HCT116 (cell line): Measurements from ENCODE around the gene INKA2. TPM values are rescaled to one million over a fixed set of nuclear protein-coding genes. Genes with fewer than 3 reads are reported as not detected.

Experiments
- ATAC-seq: fragments of 200-7000 bp; cut with Tn5 transposase; 2 replicates; pipeline ENCODE4 v1.9.1; 2020; ENCODE audit warnings: mild to moderate bottlenecking, moderate library complexity
- BruUV-seq: library from RNA; stranded (reverse); fragments of 400-500 nt; replicated peaks from 2 replicates; lab custom pipeline; 2021; lab: Mats Ljungman, UMichigan
- CTCF ChIA-PET: fragments of 300-600 bp; sonication (Branson Sonifier 250); formaldehyde crosslinking; loops from one replicate; lab custom pipeline; 2021; ENCODE audit warnings: antibody characterized with exemption; lab: Charles Lee
- POLR2A ChIA-PET: fragments of 300-600, 350-600 bp; sonication (Branson Sonifier 250); formaldehyde crosslinking; loops from one replicate; lab custom pipeline; 2021; ENCODE audit warnings: antibody characterized with exemption; lab: Charles Lee
- RAD21 ChIA-PET, 2 experiments: fragments of 300-600 bp; sonication (Branson Sonifier 250); formaldehyde crosslinking; loops; one replicate each; lab custom pipeline; 2023; ENCODE audit warnings: low total read pairs in 2 of 2; ENCODE audit not compliant: uncharacterized antibody in 2 of 2, unreplicated experiment in 2 of 2, low non-redundant PET in 1 of 2; lab: Charles Lee
- DNase-seq: peaks from one replicate; pipeline ENCODE4 v3.0.0-alpha.2; 2010; ENCODE audit warnings: low read depth, low spot score
- H2AFZ ChIP-seq: fragments of 200-600 bp; shearing (Covaris generic), sonication (generic); 2 replicates; pipeline ENCODE4 v1.6.1; 2017; ENCODE audit warnings: low read depth, mixed run types, mixed read lengths, antibody characterized with exemption, low read length; ENCODE audit not compliant: poor library complexity, severe bottlenecking
- H3K27ac ChIP-seq: 2 replicates; pipeline ENCODE4 v1.5.1; 2012; ENCODE audit warnings: low read depth, low read length
- H3K27me3 ChIP-seq: fragments of 200-600 bp; sonication (generic); 2 replicates; pipeline ENCODE4 v1.6.1; 2016; ENCODE audit warnings: mixed run types, low read length, mixed read lengths; ENCODE audit not compliant: insufficient read depth
- H3K36me3 ChIP-seq, 2 experiments: fragments of 200-500 bp in 1 of 2; fragments of 200-600 bp in 1 of 2; sonication (Bioruptor generic) in 1 of 2; sonication (generic) in 1 of 2; 2 replicates each; pipeline versions ENCODE4 v1.5.1 to v1.6.1; 2014 to 2016; ENCODE audit warnings: low read length in 2 of 2, inconsistent platforms in 1 of 2, mixed read lengths in 1 of 2, mixed run types in 1 of 2; ENCODE audit not compliant: insufficient read depth in 2 of 2, control insufficient read depth in 1 of 2
- H3K4me1 ChIP-seq, 2 experiments: fragments of 200-600 bp in 1 of 2; sonication (generic) in 1 of 2; 2 replicates each; pipeline versions ENCODE4 v1.5.1 to v1.6.1; 2012 to 2017; ENCODE audit warnings: low read length in 2 of 2, inconsistent platforms in 1 of 2, mild to moderate bottlenecking in 1 of 2, mixed read lengths in 1 of 2, mixed run types in 1 of 2, moderate library complexity in 1 of 2; ENCODE audit not compliant: insufficient read depth in 2 of 2, control insufficient read depth in 1 of 2
- H3K4me2 ChIP-seq: fragments of 200-600 bp; sonication (generic); 2 replicates; pipeline ENCODE4 v1.6.1; 2017; ENCODE audit warnings: mixed run types, low read length, mixed read lengths
- H3K4me3 ChIP-seq, 2 experiments: fragments of 200-600 bp in 1 of 2; sonication (generic) in 1 of 2; replicated peaks in 1 of 2; 2 replicates each; pipeline ENCODE4 v1.5.1; 2011 to 2016; ENCODE audit warnings: low read length in 2 of 2, control low read depth in 1 of 2, low read depth in 1 of 2, mild to moderate bottlenecking in 1 of 2, mixed read lengths in 1 of 2, mixed run types in 1 of 2
- H3K79me2 ChIP-seq: fragments of 200-600 bp; sonication (generic); 2 replicates; pipeline ENCODE4 v1.6.1; 2017; ENCODE audit warnings: mild to moderate bottlenecking, mixed run types, low read length, moderate library complexity, mixed read lengths; ENCODE audit not compliant: insufficient read depth
- H3K9ac ChIP-seq: fragments of 200-600 bp; sonication (generic); 2 replicates; pipeline ENCODE4 v1.6.1; 2016; ENCODE audit warnings: low read length, mixed read lengths
- H3K9me2 ChIP-seq: fragments of 200-600 bp; sonication (generic), shearing (Covaris generic); 2 replicates; pipeline ENCODE4 v1.6.1; 2017; ENCODE audit warnings: mixed run types, mild to moderate bottlenecking, moderate library complexity; ENCODE audit not compliant: insufficient read depth
- H3K9me3 ChIP-seq, 2 experiments: fragments of 200-500 bp in 1 of 2; fragments of 200-600 bp in 1 of 2; sonication (Bioruptor generic) in 1 of 2; sonication (generic) in 1 of 2; 2 replicates each; pipeline ENCODE4 v1.6.1; 2014 to 2017; ENCODE audit warnings: low read length in 2 of 2, mixed read lengths in 2 of 2, inconsistent platforms in 1 of 2, low read depth in 1 of 2, mild to moderate bottlenecking in 1 of 2, mixed run types in 1 of 2, moderate library complexity in 1 of 2; ENCODE audit not compliant: control insufficient read depth in 1 of 2, insufficient read depth in 1 of 2
- H4K20me1 ChIP-seq: fragments of 200-600 bp; sonication (generic), shearing (Covaris generic); 2 replicates; pipeline ENCODE4 v1.6.1; 2017; ENCODE audit warnings: mixed run types, mild to moderate bottlenecking, moderate library complexity; ENCODE audit not compliant: insufficient read depth
- ELF1 ChIP-seq: IDR thresholded peaks from 2 replicates; pipeline ENCODE4 v1.6.1; 2012; ENCODE audit warnings: low read depth, borderline replicate concordance
- EZH2phosphoT487 ChIP-seq: fragments of 200-600 bp; IDR thresholded peaks from 2 replicates; pipeline ENCODE4 v1.6.1; 2018; ENCODE audit warnings: antibody characterized with exemption, borderline replicate concordance
- TCF7L2 ChIP-seq: IDR thresholded peaks from 2 replicates; pipeline ENCODE4 v1.7.0; 2011; ENCODE audit warnings: borderline replicate concordance, inconsistent platforms; ENCODE audit not compliant: insufficient read depth, insufficient read length; ENCODE audit errors: extremely low read depth
- ZNF274 ChIP-seq: fragments of 200-500 bp; sonication (Bioruptor generic); IDR thresholded peaks from 2 replicates; pipeline ENCODE4 v1.6.1; 2014; ENCODE audit warnings: mild to moderate bottlenecking, low read depth, low read length, inconsistent platforms
- intact Hi-C: fragments of 100-400 bp; cut with micrococcal nuclease; formaldehyde crosslinking; loops from 2 replicates; pipeline ENCODE4 v1.10.0; 2022
- total RNA-seq: library from RNA; stranded (reverse); gene quantifications from one replicate; pipeline ENCODE4 v1.2.1, GENCODE V29; 2021; ENCODE audit not compliant: unreplicated experiment
- TF ChIP-seq, protein P1 (sequence below): IDR thresholded peaks from 2 replicates; pipeline ENCODE4 v1.6.1; 2012; ENCODE audit warnings: low read depth
- TF ChIP-seq, protein P2 (sequence below): IDR thresholded peaks from 2 replicates; pipeline ENCODE4 v1.6.1; 2012
- TF ChIP-seq, protein P3 (sequence below), 3 experiments: fragments of 200-600 bp in 1 of 3; sonication (generic) in 1 of 3; IDR thresholded peaks in 2 of 3; conservative IDR thresholded peaks in 1 of 3; 2 replicates each; pipeline ENCODE4 v1.5.1; 2012 to 2017; ENCODE audit warnings: low read depth in 2 of 3, low read length in 2 of 3, antibody characterized with exemption in 1 of 3, borderline replicate concordance in 1 of 3, control low read depth in 1 of 3, mild to moderate bottlenecking in 1 of 3, mixed read lengths in 1 of 3, mixed run types in 1 of 3, moderate library complexity in 1 of 3; ENCODE audit not compliant: insufficient read depth in 1 of 3

INKA2 gene
- total RNA-seq, 1 experiment from 2014 or later = 4.0 TPM

DNA sequence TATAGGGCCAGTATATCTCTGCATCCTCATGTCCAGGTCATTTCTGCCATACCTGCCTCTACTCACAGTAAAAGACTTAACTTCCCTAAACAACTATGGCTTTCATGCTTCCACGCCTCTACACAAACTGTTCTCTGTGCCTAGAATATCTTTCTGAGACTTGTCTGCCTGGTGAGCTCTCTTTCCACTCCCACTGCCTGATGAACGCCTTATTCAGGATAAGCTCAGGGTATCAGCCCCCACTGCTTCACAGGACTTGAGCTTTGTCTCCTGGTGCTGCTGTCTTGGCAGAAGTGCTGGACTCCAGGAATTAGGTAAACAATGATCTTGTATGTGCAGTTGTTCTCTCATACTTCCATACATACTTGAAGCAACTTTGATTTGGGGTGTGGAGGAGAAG lies 11.7 kb upstream of the INKA2 start:
- Histone ChIP-seq H3K79me2 (peaks cover 1% of the 10 kb centered on the region; the same call in 1 of the 2 replicates), H3K9ac (no peak overlapping the region), H3K4me3 (no peak overlapping the region), H3K36me3 (no peaks in the 10 kb centered on the region), H3K4me1 (peaks cover 6 to 16% of the 10 kb centered on the region in 2 experiments), H3K9me3 (no peaks in the 10 kb centered on the region), H2AFZ (no peak overlapping the region), H3K9me2 (no peaks in the 10 kb centered on the region), H3K4me2 (no peak overlapping the region), H3K27ac (no peak overlapping the region), H3K27me3 (no peaks in the 10 kb centered on the region), H4K20me1 (no peaks in the 10 kb centered on the region)
- ChIA-PET POLR2A (no interaction called here), CTCF (interaction anchor here (2.6 to 3.8 kb wide), 2 partner anchors 36 to 269 kb away, joined by 7 to 20 read pairs; no protein-coding TSS in a partner anchor), RAD21 (no interaction called here)
- ATAC-seq = no peak
- TF ChIP-seq, protein P1, sequence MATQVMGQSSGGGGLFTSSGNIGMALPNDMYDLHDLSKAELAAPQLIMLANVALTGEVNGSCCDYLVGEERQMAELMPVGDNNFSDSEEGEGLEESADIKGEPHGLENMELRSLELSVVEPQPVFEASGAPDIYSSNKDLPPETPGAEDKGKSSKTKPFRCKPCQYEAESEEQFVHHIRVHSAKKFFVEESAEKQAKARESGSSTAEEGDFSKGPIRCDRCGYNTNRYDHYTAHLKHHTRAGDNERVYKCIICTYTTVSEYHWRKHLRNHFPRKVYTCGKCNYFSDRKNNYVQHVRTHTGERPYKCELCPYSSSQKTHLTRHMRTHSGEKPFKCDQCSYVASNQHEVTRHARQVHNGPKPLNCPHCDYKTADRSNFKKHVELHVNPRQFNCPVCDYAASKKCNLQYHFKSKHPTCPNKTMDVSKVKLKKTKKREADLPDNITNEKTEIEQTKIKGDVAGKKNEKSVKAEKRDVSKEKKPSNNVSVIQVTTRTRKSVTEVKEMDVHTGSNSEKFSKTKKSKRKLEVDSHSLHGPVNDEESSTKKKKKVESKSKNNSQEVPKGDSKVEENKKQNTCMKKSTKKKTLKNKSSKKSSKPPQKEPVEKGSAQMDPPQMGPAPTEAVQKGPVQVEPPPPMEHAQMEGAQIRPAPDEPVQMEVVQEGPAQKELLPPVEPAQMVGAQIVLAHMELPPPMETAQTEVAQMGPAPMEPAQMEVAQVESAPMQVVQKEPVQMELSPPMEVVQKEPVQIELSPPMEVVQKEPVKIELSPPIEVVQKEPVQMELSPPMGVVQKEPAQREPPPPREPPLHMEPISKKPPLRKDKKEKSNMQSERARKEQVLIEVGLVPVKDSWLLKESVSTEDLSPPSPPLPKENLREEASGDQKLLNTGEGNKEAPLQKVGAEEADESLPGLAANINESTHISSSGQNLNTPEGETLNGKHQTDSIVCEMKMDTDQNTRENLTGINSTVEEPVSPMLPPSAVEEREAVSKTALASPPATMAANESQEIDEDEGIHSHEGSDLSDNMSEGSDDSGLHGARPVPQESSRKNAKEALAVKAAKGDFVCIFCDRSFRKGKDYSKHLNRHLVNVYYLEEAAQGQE = no peak
- TF ChIP-seq ZNF274 (no peak), ELF1 (no peak)
- intact Hi-C loops = no loop called here
- no peak for DNase-seq
- no TSS peak for BruUV-seq

DNA sequence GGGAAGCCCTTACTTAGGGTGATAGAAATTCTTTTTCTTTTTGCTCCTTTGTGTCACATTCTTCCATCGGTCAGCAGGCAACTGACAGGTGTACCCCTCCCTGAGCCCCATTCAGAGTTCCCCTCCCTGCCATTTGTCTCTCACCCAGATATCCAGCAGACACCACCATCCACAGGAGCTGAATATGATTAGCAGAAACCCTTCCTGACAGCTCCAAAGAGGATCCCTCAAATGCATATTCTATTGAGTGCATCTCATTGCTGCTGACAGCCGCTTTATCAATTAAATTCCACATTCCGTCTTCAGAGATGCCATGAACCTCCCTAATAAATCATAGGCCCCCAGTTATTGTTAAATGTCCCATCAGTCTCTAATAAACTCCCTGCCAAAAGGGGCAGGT lies 10.4 kb upstream of the INKA2 start:
- TF ChIP-seq, protein P2, sequence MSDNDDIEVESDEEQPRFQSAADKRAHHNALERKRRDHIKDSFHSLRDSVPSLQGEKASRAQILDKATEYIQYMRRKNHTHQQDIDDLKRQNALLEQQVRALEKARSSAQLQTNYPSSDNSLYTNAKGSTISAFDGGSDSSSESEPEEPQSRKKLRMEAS = no peak
- TF ChIP-seq, protein P3, sequence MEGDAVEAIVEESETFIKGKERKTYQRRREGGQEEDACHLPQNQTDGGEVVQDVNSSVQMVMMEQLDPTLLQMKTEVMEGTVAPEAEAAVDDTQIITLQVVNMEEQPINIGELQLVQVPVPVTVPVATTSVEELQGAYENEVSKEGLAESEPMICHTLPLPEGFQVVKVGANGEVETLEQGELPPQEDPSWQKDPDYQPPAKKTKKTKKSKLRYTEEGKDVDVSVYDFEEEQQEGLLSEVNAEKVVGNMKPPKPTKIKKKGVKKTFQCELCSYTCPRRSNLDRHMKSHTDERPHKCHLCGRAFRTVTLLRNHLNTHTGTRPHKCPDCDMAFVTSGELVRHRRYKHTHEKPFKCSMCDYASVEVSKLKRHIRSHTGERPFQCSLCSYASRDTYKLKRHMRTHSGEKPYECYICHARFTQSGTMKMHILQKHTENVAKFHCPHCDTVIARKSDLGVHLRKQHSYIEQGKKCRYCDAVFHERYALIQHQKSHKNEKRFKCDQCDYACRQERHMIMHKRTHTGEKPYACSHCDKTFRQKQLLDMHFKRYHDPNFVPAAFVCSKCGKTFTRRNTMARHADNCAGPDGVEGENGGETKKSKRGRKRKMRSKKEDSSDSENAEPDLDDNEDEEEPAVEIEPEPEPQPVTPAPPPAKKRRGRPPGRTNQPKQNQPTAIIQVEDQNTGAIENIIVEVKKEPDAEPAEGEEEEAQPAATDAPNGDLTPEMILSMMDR (IDR thresholded peaks at IDR 0.05 in 2 of 3, conservative IDR thresholded peaks at IDR 0.05 in 1 of 3; ENCODE audit: borderline replicate concordance in 1 of 3, insufficient read depth in 1 of 3, low read depth in 2 of 3, low read length in 2 of 3) = no peak
- TF ChIP-seq TCF7L2 = no peak
- TF ChIP-seq, protein P1 = no peak
- TF ChIP-seq EZH2phosphoT487 = no peak
- ChIA-PET POLR2A (no interaction called here), RAD21 (no interaction called here), CTCF (interaction anchor here (0.8 to 3.8 kb wide), 2 partner anchors 11 to 35 kb away, joined by 5 to 20 read pairs; partner anchors contain the start of gene INKA2)
- DNase-seq (no peak), ATAC-seq (no peak)
- Histone ChIP-seq H3K4me3 (no peak overlapping the region), H3K27me3 (no peaks in the 10 kb centered on the region), H3K4me2 (no peak overlapping the region), H3K9ac (no peak overlapping the region), H2AFZ (no peak overlapping the region), H4K20me1 (no peaks in the 10 kb centered on the region), H3K36me3 (no peaks in the 10 kb centered on the region), H3K9me3 (no peaks in the 10 kb centered on the region), H3K9me2 (no peaks in the 10 kb centered on the region), H3K4me1 (peaks cover 5 to 12% of the 10 kb centered on the region in 2 experiments), H3K79me2 (no peaks in the 10 kb centered on the region), H3K27ac (no peak overlapping the region)
- intact Hi-C loops = no loop called here
- no TSS peak for BruUV-seq
